PC-3 (cell line): Measurements from ENCODE around the gene RARRES2. TPM values are rescaled to one million over a fixed set of nuclear protein-coding genes. Genes with fewer than 3 reads are reported as not detected.
"Not testable (repeated sequence)": the region's sequence is repeated elsewhere in the genome, so short reads cannot be mapped to it uniquely, and the experiment has no call there.

Experiments
- ATAC-seq: fragments of 200-7000 bp; cut with Tn5 transposase; 2 replicates; pipeline ENCODE4 v1.9.1; 2020; ENCODE audit warnings: mild to moderate bottlenecking, moderate library complexity
- BruUV-seq: library from RNA; stranded (reverse); fragments of 400-500 nt; replicated peaks from 2 replicates; lab custom pipeline; 2021; lab: Mats Ljungman, UMichigan
- CTCF ChIA-PET: fragments of 300-600 bp; sonication (Branson Sonifier 250); formaldehyde crosslinking; loops from one replicate; lab custom pipeline; 2022; ENCODE audit warnings: antibody characterized with exemption; lab: Charles Lee
- POLR2A ChIA-PET: fragments of 300-600 bp; sonication (Branson Sonifier 250); formaldehyde crosslinking; loops from one replicate; lab custom pipeline; 2022; ENCODE audit warnings: antibody characterized with exemption; ENCODE audit not compliant: unreplicated experiment; lab: Charles Lee
- DNase-seq: peaks from one replicate; pipeline ENCODE4 v3.0.0-alpha.2; 2015
- H2AFZ ChIP-seq: fragments of 300-600 bp; sonication (generic); 2 replicates; pipeline ENCODE4 v1.6.0; 2016; ENCODE audit warnings: antibody characterized with exemption, low read length
- H3F3A ChIP-seq: fragments of 300-600 bp; sonication (generic); one replicate; pipeline ENCODE4 v1.6.0; 2017; ENCODE audit warnings: antibody characterized with exemption, low read length, control low read depth, mild to moderate bottlenecking; ENCODE audit not compliant: unreplicated experiment
- H3K27ac ChIP-seq: fragments of 300-600 bp; sonication (generic); 2 replicates; pipeline ENCODE4 v1.5.1; 2016; ENCODE audit warnings: mild to moderate bottlenecking, low read length
- H3K27me3 ChIP-seq: fragments of 300-600 bp; sonication (generic); 2 replicates; pipeline ENCODE4 v1.6.1; 2016; ENCODE audit warnings: low read length, mixed read lengths
- H3K36me3 ChIP-seq: fragments of 300-600 bp; sonication (generic); 2 replicates; pipeline ENCODE4 v1.6.1; 2016; ENCODE audit warnings: low read depth, mixed run types, low read length, mixed read lengths
- H3K4me1 ChIP-seq: fragments of 300-600 bp; sonication (generic); 2 replicates; pipeline ENCODE4 v1.5.1; 2016; ENCODE audit warnings: low read length; ENCODE audit not compliant: insufficient read depth
- H3K4me2 ChIP-seq: fragments of 300-600 bp; sonication (generic); 2 replicates; pipeline ENCODE4 v1.6.0; 2016; ENCODE audit warnings: low read length
- H3K4me3 ChIP-seq: fragments of 300-600 bp; sonication (generic); 2 replicates; pipeline ENCODE4 v1.5.1; 2016; ENCODE audit warnings: mild to moderate bottlenecking, low read length, mixed read lengths
- H3K79me2 ChIP-seq: fragments of 300-600 bp; sonication (generic); 2 replicates; pipeline ENCODE4 v1.6.1; 2017; ENCODE audit warnings: low read length, mixed read lengths
- H3K9ac ChIP-seq: fragments of 300-600 bp; sonication (generic); 2 replicates; pipeline ENCODE4 v1.6.0; 2016; ENCODE audit warnings: mild to moderate bottlenecking, low read length
- H3K9me2 ChIP-seq: fragments of 300-600 bp; sonication (generic); replicated peaks from 2 replicates; pipeline ENCODE4 v1.6.1; 2016; ENCODE audit warnings: mixed run types, low read length, mixed read lengths
- H3K9me3 ChIP-seq: fragments of 300-600 bp; sonication (generic); 2 replicates; pipeline ENCODE4 v1.6.1; 2016; ENCODE audit warnings: low read length, mixed read lengths
- H4K20me1 ChIP-seq: fragments of 300-600 bp; sonication (generic); 2 replicates; pipeline ENCODE4 v1.6.1; 2016; ENCODE audit warnings: low read length, mixed read lengths
- intact Hi-C: fragments of 100-400 bp; cut with micrococcal nuclease; formaldehyde crosslinking; loops from 2 replicates; pipeline ENCODE4 v1.9.0; 2023
- total RNA-seq: library from RNA; depleted of rRNA; stranded (reverse); fragments of >200 nt; gene quantifications from 2 replicates; pipeline ENCODE4 v1.2.3, GENCODE V29; 2014; rRNA removed

RARRES2 gene
- total RNA-seq, 1 experiment from 2014 or later = 1.6 TPM

DNA sequence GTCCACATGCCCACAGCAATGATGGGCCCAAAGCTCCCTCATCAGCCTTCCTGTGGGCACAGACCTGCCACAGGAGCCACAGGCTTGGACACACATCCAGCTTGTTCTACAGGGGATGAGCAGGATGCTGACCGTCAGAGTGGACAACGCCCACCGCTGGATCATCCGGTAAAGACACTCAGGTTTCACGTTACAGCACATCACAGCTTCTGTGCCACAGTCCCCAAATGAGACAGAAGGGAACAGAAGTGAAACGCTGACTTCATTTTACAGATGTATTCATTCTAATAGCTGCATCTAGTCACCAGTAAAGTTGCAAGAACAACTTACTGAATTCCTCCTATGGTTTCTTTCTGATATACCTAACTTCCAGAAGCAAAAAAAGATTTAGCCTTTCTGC lies 51.1 kb downstream of the RARRES2 start:
- H3K9me3 ChIP-seq, H2AFZ ChIP-seq, BruUV-seq, POLR2A ChIA-PET, H3K27ac ChIP-seq, H3K4me3 ChIP-seq, DNase-seq, H3F3A ChIP-seq, H3K4me1 ChIP-seq, H3K36me3 ChIP-seq, H3K9me2 ChIP-seq, H3K9ac ChIP-seq, ATAC-seq, H3K27me3 ChIP-seq, CTCF ChIA-PET, H3K4me2 ChIP-seq, intact Hi-C loops, H4K20me1 ChIP-seq, H3K79me2 ChIP-seq: not testable (repeated sequence)

DNA sequence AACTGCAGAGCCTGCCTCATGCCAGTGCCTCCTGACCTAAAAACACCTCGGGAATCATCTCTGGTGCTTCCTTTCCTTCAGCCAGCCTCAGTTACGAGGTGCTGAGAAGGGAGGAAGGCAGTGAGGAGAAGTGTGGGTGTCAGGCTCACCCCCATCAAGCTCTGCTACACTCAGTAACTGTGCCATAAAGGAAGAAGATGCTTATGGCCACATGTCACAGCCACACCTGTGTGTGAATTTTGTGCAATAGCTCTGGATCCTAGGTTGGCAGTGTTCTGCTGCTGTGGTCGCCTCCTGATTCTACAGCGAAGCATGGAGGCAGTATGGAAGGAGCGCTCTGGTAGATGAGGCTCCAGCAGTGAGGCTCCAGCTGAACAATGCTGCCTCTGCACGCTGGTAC lies 52.6 kb downstream of the RARRES2 start:
- H3K27me3 ChIP-seq, ATAC-seq, BruUV-seq, H3K36me3 ChIP-seq, H3F3A ChIP-seq, H3K9me3 ChIP-seq, H3K4me2 ChIP-seq, H3K27ac ChIP-seq, H3K9me2 ChIP-seq, POLR2A ChIA-PET, H2AFZ ChIP-seq, intact Hi-C loops, H3K4me1 ChIP-seq, CTCF ChIA-PET, H3K4me3 ChIP-seq, H3K79me2 ChIP-seq, H3K9ac ChIP-seq, H4K20me1 ChIP-seq, DNase-seq: not testable (repeated sequence)

Other genes starting within 250 kb of the RARRES2 start
- 15.1 and 16.4 TPM in 2 replicates for gene LRRC61, start 18.3 kb downstream of the RARRES2 start, total RNA-seq
- gene ACTR3C, start 18.1 kb downstream of the RARRES2 start, total RNA-seq = 7.8 and 10.8 TPM in 2 replicates
- gene REPIN1, start 27.2 kb upstream of the RARRES2 start, total RNA-seq = 124 and 153 TPM in 2 replicates
- gene ZNF775, start 37.7 kb upstream of the RARRES2 start, total RNA-seq = 3.7 and 4.7 TPM in 2 replicates
- not detected in 2 replicates for gene GIMAP8, start 109.0 kb upstream of the RARRES2 start, total RNA-seq
- not detected in 2 replicates for gene GIMAP7, start 173.2 kb upstream of the RARRES2 start, total RNA-seq
- not detected in 2 replicates for gene GIMAP4, start 225.8 kb upstream of the RARRES2 start, total RNA-seq